ENCODE results near the gene RGPD3.
A peak's percentile ranks its signal among the peaks of the same experiment; 100 is the strongest.
"Not testable (repeated sequence)": the region's sequence is repeated elsewhere in the genome, so short reads cannot be mapped to it uniquely, and the experiment has no call there.

RGPD3 gene

GRCh38 chr2:106479563-106479962, 11.3 kb upstream of the RGPD3 start:
- DNase-seq = not testable (repeated sequence)

GRCh38 chr2:106477647-106478046, 9.4 kb upstream of the RGPD3 start:
- DNase-seq = not testable (repeated sequence)

DNA sequence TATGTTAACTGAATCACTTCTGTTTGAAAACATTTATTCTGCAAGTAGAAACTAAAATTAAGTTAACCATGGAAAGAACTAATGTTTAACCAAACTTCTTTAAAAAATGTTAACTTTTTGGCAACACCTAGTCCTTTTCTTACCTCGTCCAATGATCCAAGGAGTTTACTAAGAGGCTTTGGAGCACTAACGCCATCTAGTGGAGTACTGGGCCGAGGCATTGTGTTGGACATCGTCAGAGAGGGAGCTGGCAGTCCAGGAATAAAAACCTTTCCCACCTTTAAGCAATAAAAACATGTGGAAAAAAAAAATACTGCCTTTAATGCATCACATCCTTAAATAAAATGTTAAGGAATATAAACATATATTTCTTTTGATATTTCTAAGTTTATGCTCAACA, 2.4 kb upstream of the RGPD3 start:
- peak; percentile 30 for DNase-seq

DNA sequence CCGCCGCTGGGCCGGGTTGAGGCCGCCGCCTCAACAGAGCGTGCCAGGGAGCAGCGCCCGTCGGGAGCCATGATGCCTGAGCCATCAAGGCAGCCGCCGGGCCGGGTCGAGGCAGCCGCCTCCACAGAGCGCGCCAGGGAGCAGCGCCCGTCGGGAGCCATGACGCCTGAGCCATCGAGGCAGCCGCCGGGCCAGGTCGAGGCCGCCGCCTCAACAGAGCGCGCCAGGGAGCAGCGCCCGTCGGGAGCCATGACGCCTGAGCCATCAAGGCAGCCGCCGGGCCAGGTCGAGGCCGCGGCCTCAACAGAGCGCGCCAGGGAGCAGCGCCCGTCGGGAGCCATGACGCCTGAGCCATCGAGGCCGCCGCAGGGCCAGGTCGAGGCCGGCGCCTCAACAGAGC, 697 bp downstream of the RGPD3 start:
- not testable (repeated sequence) for DNase-seq

GRCh38 chr2:106461882-106462281, 6.3 kb downstream of the RGPD3 start:
- peak; percentile 13 for DNase-seq

GRCh38 chr2:106390680-106391079, 77.5 kb downstream of the RGPD3 start:
- not testable (repeated sequence) for DNase-seq

GRCh38 chr2:106388814-106389410, 79.3 kb downstream of the RGPD3 start:
- DNase-seq = not testable (repeated sequence)

DNA sequence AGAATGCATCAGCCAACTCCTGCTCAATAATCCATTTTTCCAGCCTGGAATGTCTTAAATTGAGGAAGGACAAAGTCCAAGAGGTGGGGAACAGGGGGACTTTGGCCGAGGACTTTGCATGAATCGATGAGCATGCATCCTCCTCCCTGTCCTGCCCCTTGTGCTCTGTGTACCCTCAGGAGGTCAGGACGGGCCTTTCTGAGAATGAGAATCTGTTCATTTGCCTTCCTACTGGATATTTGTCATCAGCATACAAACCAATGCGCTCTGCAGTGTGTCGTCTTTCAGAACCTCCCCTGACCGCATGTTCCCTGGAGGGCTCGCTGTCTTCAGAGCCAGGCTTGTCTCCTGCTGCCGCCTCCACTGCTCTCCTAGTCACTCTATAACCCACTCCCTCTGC, 83.7 kb downstream of the RGPD3 start:
- not testable (repeated sequence) for DNase-seq

DNA sequence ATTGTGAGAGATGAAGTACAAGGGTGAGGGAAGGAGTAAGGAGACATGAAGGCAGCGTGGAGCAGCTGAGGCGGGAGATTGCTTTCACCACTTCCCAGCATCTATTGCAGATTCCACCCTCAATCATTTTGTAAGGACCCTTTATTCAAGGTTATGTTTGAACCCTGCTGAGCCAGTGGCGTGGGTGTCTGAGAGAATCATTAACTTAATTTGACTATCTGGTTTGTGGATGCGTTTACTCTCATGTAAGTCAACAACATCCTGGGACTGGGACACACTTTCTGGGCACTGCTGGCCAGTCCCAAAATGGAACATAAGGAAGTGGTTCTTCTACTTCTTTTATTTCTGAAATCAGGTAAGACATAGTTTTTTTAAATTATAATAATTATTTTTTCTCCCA, 86.3 kb downstream of the RGPD3 start:
- not testable (repeated sequence) for DNase-seq

GRCh38 chr2:106379567-106379966, 88.6 kb downstream of the RGPD3 start:
- DNase-seq = not testable (repeated sequence)

DNA sequence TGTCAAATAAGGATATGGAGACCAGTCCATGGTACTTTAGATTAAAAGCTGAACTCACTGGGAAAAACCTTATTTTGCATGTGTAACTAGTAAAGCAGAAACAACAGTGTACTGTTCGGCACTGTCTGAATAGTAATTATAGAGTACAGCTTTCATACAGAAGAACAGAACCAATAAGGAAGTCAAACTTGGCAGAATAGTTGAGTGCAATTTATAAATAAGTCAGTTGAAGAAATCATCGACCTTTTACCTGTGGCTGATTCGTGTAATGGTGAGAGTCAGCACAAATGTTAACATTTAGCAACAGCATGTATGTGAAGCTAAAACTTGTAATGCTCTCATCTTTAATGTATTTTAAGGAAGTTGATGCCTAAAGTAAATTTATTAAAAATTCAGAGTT, 99.0 kb downstream of the RGPD3 start:
- DNase-seq = not testable (repeated sequence)

GRCh38 chr2:106366204-106366885, 101.9 kb downstream of the RGPD3 start:
- no peak for DNase-seq

DNA sequence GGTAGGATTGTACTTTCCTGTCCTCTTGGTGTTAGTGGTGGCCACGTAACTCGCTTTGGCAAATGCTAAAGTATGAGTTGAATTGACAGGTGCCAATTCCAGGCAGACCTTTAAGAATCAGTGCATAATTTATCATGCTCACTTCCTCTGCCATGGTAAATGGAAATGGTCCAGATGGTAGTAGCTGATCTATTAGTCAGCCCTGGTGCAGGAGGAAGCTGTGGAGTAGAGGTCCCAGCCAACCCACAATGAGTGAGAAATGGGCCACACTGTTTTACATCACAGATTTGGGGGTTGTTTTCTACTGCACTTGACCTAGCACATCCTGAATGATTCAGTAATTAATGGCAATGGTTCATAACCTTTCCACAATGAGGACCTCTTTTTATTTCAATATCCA, 104.4 kb downstream of the RGPD3 start:
- DNase-seq = no peak

- DNase-seq = no peak
These were observed 105.4 kb downstream of the RGPD3 start for GRCh38 chr2:106362789-106363188.

DNA sequence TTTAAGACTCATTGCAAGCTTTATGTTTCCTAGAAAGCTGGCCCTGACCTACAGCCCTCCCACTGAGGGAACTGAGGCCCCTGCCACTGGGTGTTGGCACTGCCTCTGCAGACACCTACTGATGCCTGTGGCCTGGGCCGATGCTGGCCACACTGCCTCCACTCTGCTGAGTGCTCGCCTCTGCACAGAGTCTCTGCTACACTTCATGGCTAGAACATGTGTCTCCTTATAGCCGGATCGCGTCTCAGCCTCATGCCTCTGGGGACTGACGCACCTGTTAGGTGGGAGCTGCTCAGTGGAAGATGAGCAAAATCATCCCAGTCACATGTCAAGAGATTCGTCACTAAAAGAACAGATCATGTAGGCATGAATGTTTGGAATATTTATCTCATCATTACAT, 108.7 kb downstream of the RGPD3 start:
- DNase-seq = no peak

DNA sequence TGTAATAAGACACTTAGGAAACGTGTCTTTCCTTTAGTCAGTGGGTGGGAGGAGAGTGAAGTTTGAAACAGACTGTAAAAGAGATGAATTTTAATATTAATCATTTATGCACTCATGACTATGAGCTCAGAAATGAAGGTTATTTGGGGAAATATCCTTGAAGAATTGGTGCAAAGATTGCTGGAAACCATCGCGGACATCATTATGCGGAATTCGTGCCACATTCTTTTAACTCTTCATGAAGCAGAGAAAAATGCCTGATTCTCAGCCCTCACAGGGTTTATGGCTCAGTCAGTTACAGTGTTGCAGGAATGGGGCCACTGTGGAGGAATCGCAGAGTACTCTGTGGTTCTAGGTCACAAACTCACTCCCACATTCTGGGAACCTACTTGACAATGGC, 109.7 kb downstream of the RGPD3 start:
- DNase-seq = no peak

GRCh38 chr2:106358081-106358480, 110.1 kb downstream of the RGPD3 start:
- DNase-seq = no peak

GRCh38 chr2:106356291-106356690, 111.9 kb downstream of the RGPD3 start:
- no peak for DNase-seq

DNA sequence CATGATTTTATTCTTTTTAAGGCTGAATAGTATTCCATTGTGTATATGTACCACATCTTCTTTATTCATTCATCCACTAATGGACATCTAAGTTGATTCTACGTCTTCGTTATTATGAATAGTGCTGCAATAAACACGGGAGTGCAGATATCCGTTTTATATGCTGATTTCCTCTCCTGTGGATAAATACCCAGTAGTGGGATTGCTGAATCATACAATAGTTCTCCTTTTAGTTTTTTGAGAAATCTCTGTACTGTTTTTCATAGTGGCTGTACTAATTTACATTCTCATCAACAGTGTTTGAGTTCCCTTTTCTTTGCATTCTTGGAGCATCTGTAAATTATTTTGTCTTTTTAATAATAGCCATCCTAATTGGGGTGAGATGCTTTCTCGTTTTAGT, 114.5 kb downstream of the RGPD3 start:
- DNase-seq = no peak

GRCh38 chr2:106350980-106351379, 117.2 kb downstream of the RGPD3 start:
- DNase-seq = no peak

DNA sequence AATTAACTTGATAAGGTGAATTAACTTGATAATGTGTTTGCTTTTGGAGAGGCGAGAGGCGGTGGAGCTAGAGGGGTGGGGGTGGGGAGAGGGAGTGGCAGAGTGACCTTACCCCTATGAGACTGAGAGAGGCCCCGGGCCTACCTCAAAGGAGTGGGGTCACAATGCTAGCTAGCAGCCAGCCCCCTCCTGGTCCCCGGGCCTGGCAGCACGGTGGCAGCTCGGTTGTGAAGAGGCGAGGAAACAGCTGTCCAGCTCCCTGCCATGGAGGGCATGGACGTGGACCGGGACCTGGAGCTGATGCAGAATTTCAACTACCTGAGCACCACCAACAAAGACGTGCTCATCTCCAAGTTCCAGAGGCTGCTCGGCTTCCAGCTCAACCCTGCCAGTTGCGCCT, 123.9 kb downstream of the RGPD3 start:
- DNase-seq = no peak

DNA sequence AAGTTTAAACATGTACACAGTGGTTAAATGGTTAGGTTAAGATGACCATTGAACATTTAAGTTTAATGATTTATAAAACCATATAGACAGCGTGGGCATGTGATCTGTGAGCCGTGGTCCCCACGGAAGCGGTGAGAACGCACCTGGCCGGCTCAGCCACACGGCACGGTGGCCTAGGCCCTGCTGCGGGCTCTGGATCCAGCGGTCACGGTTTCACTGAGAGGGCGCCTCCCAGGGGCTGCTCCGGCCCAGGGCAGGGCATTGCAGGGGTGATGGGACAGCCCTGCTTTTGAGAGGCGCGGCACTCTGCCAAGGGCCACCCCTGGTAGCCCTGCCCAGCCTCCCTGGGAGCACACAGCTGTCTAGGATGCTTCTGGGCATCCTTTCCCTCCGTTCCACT, 124.9 kb downstream of the RGPD3 start:
- DNase-seq = no peak

GRCh38 chr2:106342831-106343251, 125.4 kb downstream of the RGPD3 start:
- DNase-seq = no peak

- no peak for DNase-seq
These were observed 126.5 kb downstream of the RGPD3 start for GRCh38 chr2:106341666-106342065.

Measured in activated naive CD4-positive, alpha-beta T cell treated with anti-CD3 and anti-CD28 coated beads, Interleukin-2, amount 50 U/mL, for 16 hours (primary cell).